Stimulated activated naive CD8-positive, alpha-beta T cell treated with anti-CD3 and anti-CD28 coated beads, Interleukin-15, amount 100 ng/mL, for 72 hours (primary cell): ENCODE measurements around the gene ETV2.
"Not testable (repeated sequence)": the region's sequence is repeated elsewhere in the genome, so short reads cannot be mapped to it uniquely, and the experiment has no call there.

ENCODE experiments used
- ATAC-seq: fragments of 150-1000 bp; cut with Tn5 transposase; 2 replicates; pipeline ENCODE4 v1.10.0; 2021; ENCODE audit warnings: mild to moderate bottlenecking, moderate library complexity
- DNase-seq, 2 donors: peaks; one replicate each; pipeline ENCODE4 v3.0.0; 2021 to 2022
- H3K27ac Mint-ChIP-seq, 2 donors: one replicate each; pipeline ENCODE4 v1.8.0; 2022; ENCODE audit warnings: mild to moderate bottlenecking in 2 of 2, mixed read lengths in 2 of 2, moderate library complexity in 2 of 2
- H3K27me3 Mint-ChIP-seq: one replicate; pipeline ENCODE4 v1.8.0; 2022; ENCODE audit warnings: mixed read lengths
- H3K4me1 Mint-ChIP-seq: one replicate; pipeline ENCODE4 v1.8.0; 2022; ENCODE audit warnings: mild to moderate bottlenecking, mixed read lengths
- H3K4me3 Mint-ChIP-seq, 2 donors: one replicate each; pipeline ENCODE4 v1.8.0; 2022; ENCODE audit warnings: mild to moderate bottlenecking in 2 of 2, mixed read lengths in 2 of 2, moderate library complexity in 1 of 2
- H3K9me3 Mint-ChIP-seq, 2 donors: one replicate each; pipeline ENCODE4 v1.8.0; 2022; ENCODE audit warnings: mixed read lengths in 2 of 2

ETV2 gene, protein sequence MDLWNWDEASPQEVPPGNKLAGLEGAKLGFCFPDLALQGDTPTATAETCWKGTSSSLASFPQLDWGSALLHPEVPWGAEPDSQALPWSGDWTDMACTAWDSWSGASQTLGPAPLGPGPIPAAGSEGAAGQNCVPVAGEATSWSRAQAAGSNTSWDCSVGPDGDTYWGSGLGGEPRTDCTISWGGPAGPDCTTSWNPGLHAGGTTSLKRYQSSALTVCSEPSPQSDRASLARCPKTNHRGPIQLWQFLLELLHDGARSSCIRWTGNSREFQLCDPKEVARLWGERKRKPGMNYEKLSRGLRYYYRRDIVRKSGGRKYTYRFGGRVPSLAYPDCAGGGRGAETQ

DNA sequence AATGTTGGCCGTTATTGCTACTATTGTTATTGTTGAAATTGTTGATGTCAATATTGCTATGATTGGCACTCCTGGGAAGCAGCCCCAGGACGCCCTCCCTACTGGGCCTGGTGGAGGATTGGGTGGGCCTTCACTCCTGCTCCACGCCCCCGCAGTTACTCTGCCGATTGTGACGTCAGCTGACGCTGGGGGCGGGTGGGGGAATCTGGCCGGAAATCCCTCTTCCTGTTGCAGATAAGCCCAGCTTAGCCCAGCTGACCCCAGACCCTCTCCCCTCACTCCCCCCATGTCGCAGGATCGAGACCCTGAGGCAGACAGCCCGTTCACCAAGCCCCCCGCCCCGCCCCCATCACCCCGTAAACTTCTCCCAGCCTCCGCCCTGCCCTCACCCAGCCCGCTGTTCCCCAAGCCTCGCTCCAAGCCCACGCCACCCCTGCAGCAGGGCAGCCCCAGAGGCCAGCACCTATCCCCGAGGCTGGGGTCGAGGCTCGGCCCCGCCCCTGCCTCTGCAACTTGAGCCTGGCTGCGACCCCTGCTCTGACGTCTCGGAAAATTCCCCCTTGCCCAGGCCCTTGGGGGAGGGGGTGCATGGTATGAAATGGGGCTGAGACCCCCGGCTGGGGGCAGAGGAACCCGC lies at the start of gene ETV2:
ETV2 (plus strand) TSS at position 231 of the 637 bp plus-strand sequence. CDS start 716 bp downstream, outside the sequence.
- DNase-seq (peak; percentile 24 to 55), ATAC-seq (no peak)
- Mint-ChIP-seq H3K27me3 (no peaks in the 10 kb centered on the region), H3K27ac (peak within 1 kb of the TSS; percentile 57 to 86), H3K4me1 (peaks cover 44% of the 10 kb centered on the region), H3K4me3 (peak within 1 kb of the TSS; percentile 85 to 89), H3K9me3 (no peaks in the 10 kb centered on the region)

DNA sequence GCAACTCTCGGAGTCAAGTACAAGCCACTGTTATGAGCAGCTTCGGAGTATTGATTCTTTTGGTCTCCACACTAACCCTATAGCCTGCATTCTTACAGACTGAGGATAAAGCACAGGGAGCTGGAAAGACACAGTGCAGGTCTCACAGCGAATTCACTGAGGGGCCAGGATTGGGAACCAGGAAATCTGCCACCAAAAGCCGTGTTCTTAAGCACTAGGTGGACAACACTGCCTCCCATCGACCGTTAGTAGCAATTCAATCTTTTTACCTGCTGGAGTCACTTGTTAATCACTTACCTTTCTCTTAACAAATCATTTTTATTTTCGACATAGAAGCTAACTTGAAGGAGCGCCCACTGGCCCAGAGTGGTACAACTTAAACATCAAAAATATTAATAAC lies 49.3 kb upstream of the ETV2 start:
- ATAC-seq = no peak
- no peak for DNase-seq
- Mint-ChIP-seq H3K27ac (no peak overlapping the region), H3K4me1 (peaks cover 10% of the 10 kb centered on the region), H3K9me3 (no peaks in the 10 kb centered on the region), H3K27me3 (peaks cover 14% of the 10 kb centered on the region), H3K4me3 (no peak overlapping the region)

DNA sequence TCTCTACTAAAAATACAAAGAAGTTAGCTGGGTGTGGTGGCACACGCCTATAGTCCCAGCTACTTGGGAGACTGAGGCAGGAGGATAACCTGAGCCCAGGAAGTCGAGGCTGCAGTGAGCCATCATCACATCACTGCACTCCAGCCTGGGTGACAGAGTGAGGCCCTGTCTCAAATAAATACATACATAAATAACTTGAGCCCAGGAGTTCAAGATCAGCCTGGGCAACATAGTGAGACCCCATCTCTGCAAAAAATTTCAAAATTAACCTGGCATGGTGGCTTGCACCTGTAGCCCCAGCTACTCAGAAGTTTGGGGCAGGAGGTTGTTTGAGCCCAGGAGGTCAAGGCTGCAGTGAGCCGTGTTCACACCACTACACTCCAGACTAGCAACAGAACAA lies 46.5 kb upstream of the ETV2 start:
- H3K27ac Mint-ChIP-seq, ATAC-seq, H3K9me3 Mint-ChIP-seq, H3K4me3 Mint-ChIP-seq, DNase-seq: not testable (repeated sequence)
- Mint-ChIP-seq H3K27me3 (peaks cover 14% of the 10 kb centered on the region), H3K4me1 (peaks cover 10% of the 10 kb centered on the region)

DNA sequence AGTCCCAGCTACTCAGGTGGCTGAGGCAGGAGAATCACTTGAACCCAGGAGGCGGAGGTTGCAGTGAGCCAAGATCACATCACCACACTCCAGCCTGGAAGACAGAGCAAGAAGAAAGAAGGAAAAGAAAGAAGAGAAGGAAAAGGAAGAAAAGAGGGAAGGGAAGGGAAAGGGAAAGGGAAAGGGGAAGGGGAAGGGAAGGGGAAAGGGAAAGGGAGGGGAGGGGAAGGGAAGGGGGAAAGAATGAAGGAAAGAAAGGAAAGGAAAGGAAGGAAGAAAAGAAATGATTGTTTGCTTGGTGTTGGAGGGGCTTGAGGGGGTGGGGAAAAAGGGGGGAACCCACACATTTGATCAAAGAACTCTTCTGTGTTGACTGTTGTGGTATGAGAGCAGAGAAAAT lies 45.6 kb upstream of the ETV2 start:
- Mint-ChIP-seq H3K9me3 (no peaks in the 10 kb centered on the region), H3K27me3 (peaks cover 14% of the 10 kb centered on the region), H3K4me3 (no peak overlapping the region), H3K27ac (no peak overlapping the region), H3K4me1 (peaks cover 10% of the 10 kb centered on the region)
- DNase-seq (no peak), ATAC-seq (no peak)

DNA sequence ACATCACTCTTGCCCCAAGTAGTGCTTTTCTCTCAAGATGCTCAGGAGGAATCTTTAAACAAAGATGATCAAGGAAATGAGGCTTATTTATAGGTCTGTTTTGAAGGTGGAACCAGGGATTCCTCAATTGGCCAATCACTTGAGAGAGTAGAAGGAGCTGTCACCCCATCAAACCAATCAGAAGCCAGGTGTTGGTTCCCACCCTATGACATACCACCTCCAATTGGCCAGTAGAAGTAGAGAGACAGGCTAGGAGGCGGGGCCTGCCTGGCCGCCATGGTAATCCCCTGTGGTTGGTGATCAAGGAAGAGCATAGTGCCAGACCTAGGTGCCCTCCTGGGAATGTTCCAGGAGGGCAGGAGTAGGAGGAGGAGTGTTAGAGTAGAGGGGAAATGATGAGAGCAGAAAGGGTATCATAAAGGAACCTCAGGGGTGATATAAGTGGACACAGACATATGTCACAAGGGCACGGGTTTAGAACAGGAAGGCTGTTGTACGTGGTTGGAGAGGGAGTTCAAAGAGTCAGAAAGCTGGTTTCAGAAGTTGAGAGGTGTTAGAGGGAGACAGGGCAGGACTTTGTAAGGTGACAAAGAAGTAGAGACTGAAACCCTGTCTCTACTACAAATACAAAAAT lies 45.1 kb upstream of the ETV2 start:
- H3K27ac Mint-ChIP-seq = peak overlapping the region in 1 of 2 donors; percentile 88
- no peaks in the 10 kb centered on the region for H3K9me3 Mint-ChIP-seq
- ATAC-seq = peak; percentile 90
- H3K4me1 Mint-ChIP-seq = peaks cover 10% of the 10 kb centered on the region
- DNase-seq = peak; percentile 25 to 38
- peaks cover 14% of the 10 kb centered on the region for H3K27me3 Mint-ChIP-seq
- H3K4me3 Mint-ChIP-seq = peak overlapping the region; percentile 39 to 53

DNA sequence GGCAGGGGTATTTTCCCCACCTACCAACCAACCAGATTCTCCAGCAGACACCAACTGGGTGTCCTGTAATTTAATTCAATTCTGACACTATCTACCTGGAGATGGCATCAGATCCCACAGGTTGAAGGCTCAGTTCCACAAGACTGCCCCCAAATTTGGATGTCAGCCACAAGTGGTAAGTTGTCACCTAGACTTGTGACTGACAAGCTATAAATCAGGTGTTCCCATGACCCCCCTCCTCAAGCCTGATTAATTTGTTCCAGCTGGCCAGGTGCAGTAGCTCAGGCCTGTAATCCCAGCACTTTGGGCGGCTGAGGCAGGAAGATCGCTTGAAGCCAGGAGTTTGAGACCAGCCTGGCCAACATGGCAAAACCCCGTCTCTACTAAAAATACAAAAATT lies 39.6 kb upstream of the ETV2 start:
- ATAC-seq (no peak), DNase-seq (no peak)
- H3K9me3 Mint-ChIP-seq = no peaks in the 10 kb centered on the region
- no peaks in the 10 kb centered on the region for H3K27me3 Mint-ChIP-seq
- H3K27ac Mint-ChIP-seq = no peak overlapping the region
- no peak overlapping the region for H3K4me3 Mint-ChIP-seq
- peaks cover under 1% of the 10 kb centered on the region for H3K4me1 Mint-ChIP-seq

DNA sequence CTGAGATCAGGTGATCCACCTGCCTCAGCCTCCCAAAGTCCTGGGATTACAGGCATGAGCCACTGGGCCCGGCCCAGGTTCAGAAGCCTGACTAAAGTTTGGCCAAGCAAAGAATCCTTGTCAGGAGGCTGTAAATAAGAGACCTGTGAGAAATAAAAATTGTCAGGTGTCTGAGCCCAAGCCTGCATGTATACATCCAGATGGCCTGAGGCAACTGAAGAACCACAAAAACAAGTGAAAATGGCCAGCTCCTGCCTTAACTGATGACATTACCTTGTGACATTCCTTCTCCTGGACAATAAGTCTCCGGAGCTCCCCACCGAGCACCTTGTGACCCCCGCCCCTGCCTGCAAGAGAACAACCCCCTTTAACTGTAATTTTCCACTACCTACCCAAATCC lies 37.1 kb upstream of the ETV2 start:
- not testable (repeated sequence) for ATAC-seq, H3K27me3 Mint-ChIP-seq, H3K27ac Mint-ChIP-seq, H3K4me1 Mint-ChIP-seq, DNase-seq, H3K4me3 Mint-ChIP-seq
- peaks cover 8 to 12% of the 10 kb centered on the region in 2 donors for H3K9me3 Mint-ChIP-seq

DNA sequence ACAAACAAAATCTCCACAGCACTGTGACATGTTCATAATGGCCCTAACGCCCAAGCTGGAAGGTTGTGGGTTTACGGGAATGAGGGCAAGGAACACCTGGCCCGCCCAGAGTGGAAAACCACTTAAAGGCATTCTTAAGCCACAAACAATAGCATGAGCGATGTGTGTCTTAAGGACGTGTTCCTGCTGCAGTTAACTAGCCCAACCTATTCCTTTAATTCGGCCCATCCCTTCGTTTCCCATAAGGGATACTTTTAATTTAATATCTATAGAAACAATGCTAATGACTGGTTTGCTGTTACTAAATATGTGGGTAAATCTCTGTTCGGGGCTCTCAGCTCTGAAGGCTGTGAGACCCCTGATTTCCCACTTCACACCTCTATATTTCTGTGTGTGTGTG lies 34.4 kb upstream of the ETV2 start:
- H3K27me3 Mint-ChIP-seq, DNase-seq, H3K4me3 Mint-ChIP-seq, ATAC-seq, H3K27ac Mint-ChIP-seq: not testable (repeated sequence)
- Mint-ChIP-seq H3K9me3 (peaks cover 8 to 12% of the 10 kb centered on the region in 2 donors), H3K4me1 (peaks cover 18% of the 10 kb centered on the region)

DNA sequence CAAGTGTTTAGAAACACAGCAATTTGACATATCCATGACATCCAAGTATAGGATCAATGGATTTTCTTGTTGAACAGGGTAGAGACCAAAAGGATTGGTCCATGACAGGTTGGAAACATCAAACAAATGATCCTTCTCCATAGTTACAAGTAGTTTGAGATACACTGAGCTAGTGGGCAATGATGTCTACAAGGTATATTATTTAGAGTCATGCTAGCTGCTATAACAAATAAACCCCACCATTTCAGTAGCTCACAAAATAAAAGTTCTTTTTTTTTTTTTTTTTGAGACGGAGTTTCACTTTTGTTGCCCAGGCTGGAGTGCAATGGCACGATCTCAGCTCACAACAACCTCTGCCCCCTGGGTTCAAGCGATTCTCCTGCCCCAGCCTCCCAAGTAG lies 33.9 kb upstream of the ETV2 start:
- Mint-ChIP-seq H3K4me3 (no peak overlapping the region), H3K9me3 (peaks cover 8 to 12% of the 10 kb centered on the region in 2 donors), H3K27ac (no peak overlapping the region), H3K4me1 (peaks cover 23% of the 10 kb centered on the region), H3K27me3 (no peaks in the 10 kb centered on the region)
- ATAC-seq = no peak
- no peak for DNase-seq

DNA sequence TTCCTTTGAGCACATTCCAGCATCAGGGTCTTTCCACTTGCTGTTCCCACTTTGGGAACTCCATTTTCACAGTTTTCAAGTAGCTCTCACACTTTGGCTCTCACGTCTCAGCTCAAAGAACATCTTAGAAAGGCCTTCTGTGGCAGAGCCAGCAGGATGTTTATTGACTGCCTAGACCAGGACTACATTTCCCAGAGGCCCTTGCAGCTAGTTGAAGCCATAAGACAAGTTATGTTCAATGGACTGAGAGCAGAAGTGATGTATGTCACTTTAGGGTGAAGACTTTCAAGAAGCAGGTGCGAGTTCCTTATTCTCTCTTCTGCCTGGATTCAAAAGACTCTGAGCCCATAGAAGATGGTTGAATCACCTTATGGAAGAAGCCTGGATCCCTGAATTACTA lies 33.3 kb upstream of the ETV2 start:
- Mint-ChIP-seq H3K4me3 (no peak overlapping the region), H3K27me3 (no peaks in the 10 kb centered on the region), H3K27ac (no peak overlapping the region), H3K9me3 (peaks cover 8 to 12% of the 10 kb centered on the region in 2 donors), H3K4me1 (peaks cover 25% of the 10 kb centered on the region)
- DNase-seq (no peak), ATAC-seq (no peak)

DNA sequence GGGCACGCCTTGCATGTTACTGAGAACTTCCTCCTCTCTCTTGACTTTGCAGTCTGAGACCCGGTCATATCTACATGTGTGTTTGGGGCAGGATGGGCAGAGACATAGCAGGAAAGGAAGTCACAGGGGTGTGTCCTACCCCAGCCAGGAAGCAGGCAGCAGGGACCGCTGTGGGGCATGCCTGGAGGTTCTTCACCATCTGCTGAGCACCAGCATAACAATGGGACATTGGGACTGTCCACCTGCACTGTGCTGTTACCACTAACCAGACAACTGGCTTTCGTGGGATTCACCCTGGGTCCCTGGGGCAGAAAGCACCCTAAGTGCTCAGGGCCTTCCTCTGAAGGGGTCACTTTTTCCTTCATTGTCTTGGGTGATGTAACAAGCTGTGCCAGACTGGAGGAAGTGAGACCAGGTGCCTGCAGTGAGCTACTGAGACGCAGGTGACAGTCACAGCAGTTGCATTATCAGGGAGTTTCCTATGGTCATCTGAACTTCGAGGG lies 31.6 kb upstream of the ETV2 start:
- H3K9me3 Mint-ChIP-seq = peaks cover 8 to 12% of the 10 kb centered on the region in 2 donors
- peaks cover 33% of the 10 kb centered on the region for H3K4me1 Mint-ChIP-seq
- ATAC-seq (peak; percentile 50), DNase-seq (peak in 1 of 2 donors; percentile 38)
- H3K27me3 Mint-ChIP-seq = no peaks in the 10 kb centered on the region
- peak overlapping the region in 1 of 2 donors; percentile 19 for H3K4me3 Mint-ChIP-seq
- H3K27ac Mint-ChIP-seq = peak overlapping the region; percentile 82

DNA sequence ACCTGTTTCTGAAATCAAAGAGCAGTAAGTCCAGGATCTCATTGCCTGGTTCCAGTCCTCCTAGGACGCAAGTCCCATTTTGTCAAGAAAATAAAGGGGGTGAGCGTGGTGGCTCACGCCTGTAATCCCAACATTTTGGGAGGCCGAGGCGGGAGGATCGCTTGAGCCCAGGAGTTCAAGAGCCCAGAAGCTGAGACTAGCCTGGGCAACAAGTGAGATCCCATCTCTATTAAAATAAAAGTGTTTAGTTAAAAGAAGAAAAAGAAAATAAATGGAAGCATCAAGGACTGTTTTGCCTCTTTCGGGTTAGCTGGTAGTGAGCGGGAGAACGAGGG lies 29.4 kb upstream of the ETV2 start:
- H3K27me3 Mint-ChIP-seq = no peaks in the 10 kb centered on the region
- peak; percentile 8 for ATAC-seq
- peak overlapping the region; percentile 95 to 96 for H3K27ac Mint-ChIP-seq
- no peak for DNase-seq
- peaks cover 33% of the 10 kb centered on the region for H3K4me1 Mint-ChIP-seq
- peaks cover 8 to 12% of the 10 kb centered on the region in 2 donors for H3K9me3 Mint-ChIP-seq
- peak overlapping the region; percentile 84 to 91 for H3K4me3 Mint-ChIP-seq

DNA sequence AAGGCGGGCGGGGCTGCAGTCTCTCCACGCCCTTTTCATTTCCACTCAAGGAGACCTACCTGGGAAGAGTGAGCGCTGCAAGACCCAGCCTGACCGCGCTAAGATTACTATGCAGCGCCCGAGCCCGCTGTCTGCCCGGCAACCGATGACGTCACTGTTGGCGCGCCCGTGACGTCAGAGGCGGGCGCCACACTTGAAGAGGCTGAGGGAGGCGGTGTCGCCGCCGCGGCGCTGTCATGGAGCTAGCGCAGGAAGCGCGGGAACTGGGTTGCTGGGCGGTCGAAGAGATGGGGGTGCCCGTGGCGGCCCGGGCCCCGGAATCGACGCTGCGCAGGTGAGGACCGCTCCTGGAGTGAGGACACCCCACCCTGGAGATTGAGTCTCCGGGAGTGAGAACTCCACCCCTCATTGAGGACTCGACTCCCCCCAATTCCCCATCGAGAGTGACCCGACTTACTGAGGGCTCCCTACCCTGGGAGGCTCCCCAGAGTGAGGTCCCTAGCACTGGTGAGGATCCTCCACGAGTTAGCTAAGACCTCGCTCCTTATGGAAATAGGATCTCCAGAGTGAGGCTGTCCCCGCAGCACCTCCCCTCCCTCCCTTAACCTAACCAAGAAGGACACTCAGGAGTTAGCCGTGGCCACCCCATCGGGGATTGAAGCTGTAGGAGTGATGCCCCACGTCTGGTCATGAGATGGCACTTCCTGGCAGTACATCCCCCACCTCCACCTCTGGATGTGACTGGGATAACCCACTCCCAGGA lies 28.8 kb upstream of the ETV2 start, which contains the start of gene HAUS5:
HAUS5 (plus strand) TSS at position 177 of the 763 bp plus-strand sequence; CDS start at position 237, 60 bp downstream.
- DNase-seq (peak; percentile 96 to 97), ATAC-seq (peak; percentile 96)
- peak within 1 kb of the TSS; percentile 95 to 96 for H3K27ac Mint-ChIP-seq
- H3K4me1 Mint-ChIP-seq = peaks cover 33% of the 10 kb centered on the region
- peaks cover 8 to 12% of the 10 kb centered on the region in 2 donors for H3K9me3 Mint-ChIP-seq
- H3K4me3 Mint-ChIP-seq = peak within 1 kb of the TSS; percentile 84 to 91
- no peaks in the 10 kb centered on the region for H3K27me3 Mint-ChIP-seq

DNA sequence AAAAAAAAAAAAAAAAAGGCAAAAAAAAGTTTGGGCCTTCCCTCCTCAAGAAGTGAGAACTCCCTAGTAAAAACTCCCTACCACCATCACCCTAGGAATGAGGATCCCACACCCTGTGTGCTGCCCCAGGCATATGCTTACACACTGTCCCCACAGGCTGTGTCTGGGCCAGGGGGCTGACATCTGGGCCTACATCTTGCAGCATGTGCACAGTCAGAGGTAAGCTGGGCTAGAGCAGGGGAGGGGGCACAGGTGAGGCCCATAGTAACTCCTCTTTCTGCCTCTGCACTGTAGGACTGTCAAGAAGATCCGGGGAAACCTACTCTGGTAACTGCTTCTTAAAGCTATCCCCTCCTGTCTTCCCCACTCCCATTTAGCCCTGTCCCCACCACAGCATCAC lies 28.0 kb upstream of the ETV2 start:
- H3K4me3 Mint-ChIP-seq = peak overlapping the region; percentile 84 to 91
- peaks cover 3 to 4% of the 10 kb centered on the region in 2 donors for H3K9me3 Mint-ChIP-seq

DNA sequence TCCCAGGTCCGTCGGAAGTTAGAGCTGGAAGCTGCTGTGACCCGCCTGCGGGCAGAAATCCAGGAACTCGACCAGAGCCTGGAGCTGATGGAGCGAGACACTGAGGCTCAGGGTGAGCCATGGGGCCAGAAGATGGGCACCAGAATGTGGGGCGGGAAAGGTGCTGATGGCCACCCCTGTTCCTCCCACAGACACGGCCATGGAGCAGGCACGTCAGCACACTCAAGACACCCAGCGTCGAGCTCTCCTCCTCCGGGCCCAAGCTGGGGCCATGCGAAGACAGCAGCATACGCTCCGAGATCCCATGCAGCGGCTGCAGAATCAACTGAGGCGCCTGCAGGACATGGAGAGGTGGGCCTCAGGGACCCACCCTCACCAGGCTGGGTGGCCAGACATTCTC lies 26.5 kb upstream of the ETV2 start:
- no peak overlapping the region for H3K27ac Mint-ChIP-seq

More for the DNA sequence above, 28.0 kb upstream of the ETV2 start:
- no peak for ATAC-seq
- H3K4me1 Mint-ChIP-seq = peaks cover 33% of the 10 kb centered on the region
- no peaks in the 10 kb centered on the region for H3K27me3 Mint-ChIP-seq
- H3K27ac Mint-ChIP-seq = peak overlapping the region; percentile 85 to 95
- DNase-seq = no peak

More for the DNA sequence above, 26.5 kb upstream of the ETV2 start:
- Mint-ChIP-seq H3K27me3 (no peaks in the 10 kb centered on the region), H3K4me3 (no peak overlapping the region), H3K9me3 (no peaks in the 10 kb centered on the region), H3K4me1 (peaks cover 25% of the 10 kb centered on the region)
- no peak for DNase-seq
- ATAC-seq = no peak
